ENCODE measurements around the gene ABCC8.

GRCh38 chr11:17525570-17525969 is 48.9 kb upstream of the ABCC8 start:
- TF ChIP-seq EED (IDR thresholded peaks at IDR 0.05; ENCODE audit: low read depth) = no peak
- TF ChIP-seq TAF1 (IDR thresholded peaks at IDR 0.05; ENCODE audit: borderline replicate concordance, low read depth, low read length) = no peak
- TF ChIP-seq, protein P1, sequence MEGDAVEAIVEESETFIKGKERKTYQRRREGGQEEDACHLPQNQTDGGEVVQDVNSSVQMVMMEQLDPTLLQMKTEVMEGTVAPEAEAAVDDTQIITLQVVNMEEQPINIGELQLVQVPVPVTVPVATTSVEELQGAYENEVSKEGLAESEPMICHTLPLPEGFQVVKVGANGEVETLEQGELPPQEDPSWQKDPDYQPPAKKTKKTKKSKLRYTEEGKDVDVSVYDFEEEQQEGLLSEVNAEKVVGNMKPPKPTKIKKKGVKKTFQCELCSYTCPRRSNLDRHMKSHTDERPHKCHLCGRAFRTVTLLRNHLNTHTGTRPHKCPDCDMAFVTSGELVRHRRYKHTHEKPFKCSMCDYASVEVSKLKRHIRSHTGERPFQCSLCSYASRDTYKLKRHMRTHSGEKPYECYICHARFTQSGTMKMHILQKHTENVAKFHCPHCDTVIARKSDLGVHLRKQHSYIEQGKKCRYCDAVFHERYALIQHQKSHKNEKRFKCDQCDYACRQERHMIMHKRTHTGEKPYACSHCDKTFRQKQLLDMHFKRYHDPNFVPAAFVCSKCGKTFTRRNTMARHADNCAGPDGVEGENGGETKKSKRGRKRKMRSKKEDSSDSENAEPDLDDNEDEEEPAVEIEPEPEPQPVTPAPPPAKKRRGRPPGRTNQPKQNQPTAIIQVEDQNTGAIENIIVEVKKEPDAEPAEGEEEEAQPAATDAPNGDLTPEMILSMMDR (IDR thresholded peaks at IDR 0.05 in 2 of 3, conservative IDR thresholded peaks at IDR 0.05 in 1 of 3; ENCODE audit: control insufficient read depth in 2 of 3, extremely low read depth in 1 of 3, insufficient read depth in 1 of 3, low read depth in 3 of 3, low read length in 3 of 3) = no peak
- TF ChIP-seq STAT3 (IDR thresholded peaks at IDR 0.05; ENCODE audit: low read depth, low read length) = no peak
- no peak for TF ChIP-seq E2F8 (IDR thresholded peaks at IDR 0.05; ENCODE audit: low read depth, partially characterized antibody)
- no peak for TF ChIP-seq TCF7 (IDR thresholded peaks at IDR 0.05; ENCODE audit: borderline replicate concordance)
